Upper lobe of right lung (tissue), 1 donor: ENCODE measurements around the gene SLCO4C1. TPM values are rescaled to one million over a fixed set of nuclear protein-coding genes. Genes with fewer than 3 reads are reported as not detected.
"Not testable (repeated sequence)": the region's sequence is repeated elsewhere in the genome, so short reads cannot be mapped to it uniquely, and the experiment has no call there.

ENCODE experiments used
- ATAC-seq: fragments of 200-7000 bp; cut with Tn5 transposase; one replicate; pipeline ENCODE4 v1.9.1; 2020; ENCODE audit warnings: mild to moderate bottlenecking, moderate library complexity
- DNase-seq: peaks from one replicate; pipeline ENCODE4 v3.0.0-alpha.2; 2020
- H3K27ac ChIP-seq: fragments of 200-600 bp; one replicate; pipeline ENCODE4 v1.8.0; 2022
- H3K27me3 ChIP-seq: fragments of 200-600 bp; one replicate; pipeline ENCODE4 v1.8.0; 2022; ENCODE audit warnings: mild to moderate bottlenecking
- H3K36me3 ChIP-seq: fragments of 200-600 bp; one replicate; pipeline ENCODE4 v1.8.0; 2022
- H3K4me1 ChIP-seq: fragments of 200-600 bp; one replicate; pipeline ENCODE4 v1.8.0; 2022
- H3K4me3 ChIP-seq: fragments of 200-600 bp; one replicate; pipeline ENCODE4 v1.8.0; 2022; ENCODE audit warnings: mild to moderate bottlenecking
- H3K9me3 ChIP-seq: fragments of 200-600 bp; one replicate; pipeline ENCODE4 v1.8.0; 2022
- CTCF ChIP-seq: fragments of 200-600 bp; IDR thresholded peaks from one replicate; pipeline ENCODE4 v1.8.0; 2022; ENCODE audit warnings: antibody characterized with exemption
- intact Hi-C: fragments of 100-400 bp; cut with DNase I; formaldehyde crosslinking; loops from one replicate; pipeline ENCODE4 v1.11.0; 2022
- long read RNA-seq: library from polyadenylated mRNA; unstranded; transcript quantifications from one replicate; pipeline ENCODE4 v2.0.0, GENCODE V29; 2021
- total RNA-seq: library from RNA; stranded (reverse); fragmentation: NEBNext Ultra II Directional; extraction: Animal tissue kit (Norgen Biotek cat#: 25700); gene quantifications from one replicate; pipeline ENCODE4 v1.2.1, GENCODE V29; 2021
- donor health status: DM: no; HTN: yes; CAD: no; lungs with severe emphysema.

The SLCO4C1 gene, protein sequence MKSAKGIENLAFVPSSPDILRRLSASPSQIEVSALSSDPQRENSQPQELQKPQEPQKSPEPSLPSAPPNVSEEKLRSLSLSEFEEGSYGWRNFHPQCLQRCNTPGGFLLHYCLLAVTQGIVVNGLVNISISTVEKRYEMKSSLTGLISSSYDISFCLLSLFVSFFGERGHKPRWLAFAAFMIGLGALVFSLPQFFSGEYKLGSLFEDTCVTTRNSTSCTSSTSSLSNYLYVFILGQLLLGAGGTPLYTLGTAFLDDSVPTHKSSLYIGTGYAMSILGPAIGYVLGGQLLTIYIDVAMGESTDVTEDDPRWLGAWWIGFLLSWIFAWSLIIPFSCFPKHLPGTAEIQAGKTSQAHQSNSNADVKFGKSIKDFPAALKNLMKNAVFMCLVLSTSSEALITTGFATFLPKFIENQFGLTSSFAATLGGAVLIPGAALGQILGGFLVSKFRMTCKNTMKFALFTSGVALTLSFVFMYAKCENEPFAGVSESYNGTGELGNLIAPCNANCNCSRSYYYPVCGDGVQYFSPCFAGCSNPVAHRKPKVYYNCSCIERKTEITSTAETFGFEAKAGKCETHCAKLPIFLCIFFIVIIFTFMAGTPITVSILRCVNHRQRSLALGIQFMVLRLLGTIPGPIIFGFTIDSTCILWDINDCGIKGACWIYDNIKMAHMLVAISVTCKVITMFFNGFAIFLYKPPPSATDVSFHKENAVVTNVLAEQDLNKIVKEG
- 36.9 TPM for total RNA-seq
- long read RNA-seq, full-length matches to known transcripts = 27 of 38 reads
- long read RNA-seq, partial matches to known transcripts = 6 of 38 reads
- long read RNA-seq, other reads (novel, unspliced or antisense) = 5 of 38 reads

DNA sequence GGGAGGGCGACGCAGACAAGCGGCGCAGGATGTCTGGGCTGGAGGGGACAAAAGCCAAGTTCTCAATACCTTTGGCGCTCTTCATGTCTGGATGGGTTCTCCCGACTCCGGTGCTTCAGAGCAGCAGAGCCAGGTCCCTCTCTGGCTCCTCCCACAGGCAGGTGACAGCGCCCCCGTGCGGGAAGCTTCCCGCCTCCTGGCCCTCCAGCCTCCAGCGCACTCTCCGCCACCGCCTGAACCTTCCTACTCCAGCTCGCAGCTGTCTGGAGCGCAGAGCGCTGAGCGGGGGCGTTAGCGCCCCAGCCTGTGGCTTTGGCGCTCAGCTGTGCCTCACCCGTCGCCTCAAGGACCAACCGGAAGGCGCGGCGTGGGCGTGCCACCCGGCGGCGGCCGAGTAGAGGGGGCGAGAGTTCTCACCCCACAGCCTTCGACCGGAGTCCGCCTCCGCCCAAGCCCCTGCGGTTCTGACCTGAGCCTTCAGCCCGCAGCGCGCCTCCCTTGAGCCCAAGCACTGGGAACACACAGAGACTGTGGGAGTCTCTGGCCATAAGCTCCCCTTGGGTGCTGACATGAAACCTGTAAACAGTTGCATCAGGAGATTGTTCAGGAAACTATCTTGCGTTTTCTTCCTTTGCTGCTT lies at the start of gene SLCO4C1:
TSS of gene SLCO4C1 (minus strand) at position 107 of the 640 bp plus-strand sequence. CDS start at position 85, 22 bp downstream.
- intact Hi-C loops = no loop called here
- Histone ChIP-seq H3K4me1 (peaks cover 16% of the 10 kb centered on the region), H3K9me3 (no peaks in the 10 kb centered on the region), H3K4me3 (peak within 1 kb of the TSS; percentile 59), H3K36me3 (no peaks in the 10 kb centered on the region), H3K27me3 (no peaks in the 10 kb centered on the region), H3K27ac (peak within 1 kb of the TSS; percentile 55)
- DNase-seq = peak; percentile 97
- peak; percentile 99 for ATAC-seq
- TF ChIP-seq CTCF = peak; percentile 57

GRCh38 chr5:102341681-102342288 lies 45.7 kb upstream of the SLCO4C1 start:
- no peaks in the 10 kb centered on the region for H3K36me3 ChIP-seq
- ATAC-seq = no peak
- H3K4me3 ChIP-seq = no peak overlapping the region
- no peak for DNase-seq
- no peaks in the 10 kb centered on the region for H3K4me1 ChIP-seq
- H3K27me3 ChIP-seq = no peaks in the 10 kb centered on the region
- intact Hi-C loops = no loop called here
- H3K27ac ChIP-seq = no peak overlapping the region
- no peaks in the 10 kb centered on the region for H3K9me3 ChIP-seq
- no peak for TF ChIP-seq CTCF

DNA sequence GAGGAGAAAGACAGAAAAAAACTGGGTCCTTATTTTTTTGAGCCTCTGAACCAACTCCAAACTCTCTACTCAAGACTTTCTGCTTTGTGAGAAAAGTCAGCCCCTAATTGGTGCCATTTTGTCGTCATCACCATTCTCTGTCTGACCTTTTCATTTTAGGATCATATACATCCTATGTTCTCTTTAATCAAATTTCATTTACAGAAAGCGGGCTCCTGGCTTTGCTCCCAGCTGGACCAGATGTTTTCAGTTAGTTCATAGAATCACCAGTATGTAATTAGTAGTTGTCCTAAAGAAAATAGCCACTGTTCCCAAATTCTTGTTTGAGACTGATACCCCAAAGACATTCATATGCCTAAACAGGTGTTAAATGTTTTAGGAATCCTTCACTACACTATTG lies 28.6 kb upstream of the SLCO4C1 start:
- intact Hi-C loops = no loop called here
- Histone ChIP-seq H3K36me3 (no peaks in the 10 kb centered on the region), H3K4me1 (no peaks in the 10 kb centered on the region), H3K9me3 (no peaks in the 10 kb centered on the region), H3K27ac (no peak overlapping the region), H3K4me3 (no peak overlapping the region), H3K27me3 (no peaks in the 10 kb centered on the region)
- no peak for ATAC-seq
- DNase-seq = no peak
- no peak for TF ChIP-seq CTCF

GRCh38 chr5:102318801-102319200 lies 22.7 kb upstream of the SLCO4C1 start:
- H3K27ac ChIP-seq, H3K9me3 ChIP-seq, ATAC-seq, H3K4me1 ChIP-seq, DNase-seq, intact Hi-C loops, H3K36me3 ChIP-seq, H3K4me3 ChIP-seq, H3K27me3 ChIP-seq: not testable (repeated sequence)

- ATAC-seq (no peak), DNase-seq (no peak)
- Histone ChIP-seq H3K36me3 (no peaks in the 10 kb centered on the region), H3K27ac (no peak overlapping the region), H3K27me3 (no peaks in the 10 kb centered on the region), H3K4me1 (no peaks in the 10 kb centered on the region), H3K4me3 (no peak overlapping the region), H3K9me3 (no peaks in the 10 kb centered on the region)
- intact Hi-C loops = no loop called here
- no peak for TF ChIP-seq CTCF
These were observed 18.2 kb upstream of the SLCO4C1 start for GRCh38 chr5:102314328-102314727.
